SJSA1 (cell line): Measurements from ENCODE around the gene DHX32. TPM values are rescaled to one million over a fixed set of nuclear protein-coding genes. Genes with fewer than 3 reads are reported as not detected.

Experiments
- DNase-seq, 2 experiments: peaks; one replicate each; pipeline ENCODE4 v3.0.0-alpha.2; 2015 to 2020; ENCODE audit warnings: low spot score in 2 of 2, low read depth in 1 of 2
- H3K27ac ChIP-seq: fragments of 250-450 bp; sonication (Bioruptor Pico); 2 replicates; pipeline ENCODE4 v1.5.1; 2020; ENCODE audit warnings: mild to moderate bottlenecking, moderate library complexity
- H3K27me3 ChIP-seq: fragments of 250-450 bp; sonication (Bioruptor Pico); replicated peaks from 2 replicates; pipeline ENCODE4 v1.5.1; 2020; ENCODE audit warnings: mild to moderate bottlenecking, moderate library complexity
- H3K36me3 ChIP-seq: fragments of 250-450 bp; sonication (Bioruptor Pico); 2 replicates; pipeline ENCODE4 v1.5.1; 2020; ENCODE audit warnings: mild to moderate bottlenecking
- H3K4me1 ChIP-seq: fragments of 250-450 bp; sonication (Bioruptor Pico); replicated peaks from 2 replicates; pipeline ENCODE4 v1.6.1; 2021; ENCODE audit warnings: mild to moderate bottlenecking
- H3K4me3 ChIP-seq: fragments of 250-450 bp; sonication (Bioruptor Pico); 2 replicates; pipeline ENCODE4 v1.5.1; 2020; ENCODE audit warnings: mild to moderate bottlenecking
- H3K9me3 ChIP-seq: fragments of 250-450 bp; sonication (Bioruptor Pico); replicated peaks from 2 replicates; pipeline ENCODE4 v1.5.1; 2020; ENCODE audit warnings: mild to moderate bottlenecking
- total RNA-seq: library from RNA; depleted of rRNA; stranded (reverse); fragments of >200 nt; shearing (Covaris generic); gene quantifications from 2 replicates; pipeline ENCODE4 v1.2.3, GENCODE V29; 2014

DHX32 gene
- total RNA-seq, 1 experiment from 2014 or later: 31.0 TPM

GRCh38 chr10:125880719-125881118, 373 bp downstream of the DHX32 start:
- Histone ChIP-seq H3K4me3 (no peak overlapping the region), H3K36me3 (peaks cover 20% of the 10 kb centered on the region), H3K27me3 (no peaks in the 10 kb centered on the region), H3K27ac (no peak overlapping the region), H3K9me3 (peaks cover 5% of the 10 kb centered on the region; the same call in 1 of the 2 replicates), H3K4me1 (peaks cover 8% of the 10 kb centered on the region)
- no peak for DNase-seq

- Histone ChIP-seq H3K4me3 (no peak overlapping the region), H3K4me1 (peaks cover 8% of the 10 kb centered on the region), H3K9me3 (peaks cover 5% of the 10 kb centered on the region; the same call in 1 of the 2 replicates), H3K36me3 (peaks cover 25% of the 10 kb centered on the region), H3K27ac (no peak overlapping the region), H3K27me3 (no peaks in the 10 kb centered on the region)
- DNase-seq: peak; percentile 63 to 71
Measured at GRCh38 chr10:125878957-125879835, 1.9 kb downstream of the DHX32 start.

GRCh38 chr10:125871338-125871737, 9.8 kb downstream of the DHX32 start:
- Histone ChIP-seq H3K9me3 (peaks cover 5% of the 10 kb centered on the region; the same call in 1 of the 2 replicates), H3K36me3 (peaks cover 18% of the 10 kb centered on the region), H3K4me3 (no peak overlapping the region), H3K4me1 (no peaks in the 10 kb centered on the region), H3K27me3 (no peaks in the 10 kb centered on the region), H3K27ac (no peak overlapping the region)
- DNase-seq: no peak

- peak in 1 of 2 experiments; percentile 11 for DNase-seq
Measured at GRCh38 chr10:125868372-125868975, 12.6 kb downstream of the DHX32 start.

GRCh38 chr10:125866421-125867029, 14.6 kb downstream of the DHX32 start:
- Histone ChIP-seq H3K9me3 (no peaks in the 10 kb centered on the region), H3K4me3 (no peak overlapping the region), H3K27me3 (no peaks in the 10 kb centered on the region), H3K27ac (no peak overlapping the region), H3K36me3 (peaks cover 10% of the 10 kb centered on the region), H3K4me1 (no peaks in the 10 kb centered on the region)
- no peak for DNase-seq

More at GRCh38 chr10:125868372-125868975, 12.6 kb downstream of the DHX32 start:
- Histone ChIP-seq H3K36me3 (peaks cover 10% of the 10 kb centered on the region), H3K27ac (no peak overlapping the region), H3K4me1 (no peaks in the 10 kb centered on the region), H3K4me3 (no peak overlapping the region), H3K27me3 (no peaks in the 10 kb centered on the region), H3K9me3 (no peaks in the 10 kb centered on the region)

- H3K27ac ChIP-seq: no peak overlapping the region
- peaks cover 10% of the 10 kb centered on the region for H3K36me3 ChIP-seq
- DNase-seq: no peak
- H3K27me3 ChIP-seq: no peaks in the 10 kb centered on the region
- H3K4me3 ChIP-seq: no peak overlapping the region
- no peaks in the 10 kb centered on the region for H3K4me1 ChIP-seq
- no peaks in the 10 kb centered on the region for H3K9me3 ChIP-seq
Measured at GRCh38 chr10:125865120-125865519, 16.0 kb downstream of the DHX32 start.

GRCh38 chr10:125859128-125859817, 21.8 kb downstream of the DHX32 start:
- no peaks in the 10 kb centered on the region for H3K4me1 ChIP-seq
- H3K9me3 ChIP-seq: no peaks in the 10 kb centered on the region
- no peak overlapping the region for H3K4me3 ChIP-seq
- H3K27ac ChIP-seq: no peak overlapping the region
- peaks cover 3% of the 10 kb centered on the region; the same call in 1 of the 2 replicates for H3K36me3 ChIP-seq
- no peak for DNase-seq
- H3K27me3 ChIP-seq: no peaks in the 10 kb centered on the region

- Histone ChIP-seq H3K27ac (no peak overlapping the region), H3K4me1 (no peaks in the 10 kb centered on the region), H3K4me3 (no peak overlapping the region), H3K27me3 (no peaks in the 10 kb centered on the region), H3K9me3 (no peaks in the 10 kb centered on the region), H3K36me3 (peaks cover 15% of the 10 kb centered on the region)
- no peak for DNase-seq
Measured at GRCh38 chr10:125857185-125857760, 23.8 kb downstream of the DHX32 start.

- Histone ChIP-seq H3K4me1 (no peaks in the 10 kb centered on the region), H3K9me3 (no peaks in the 10 kb centered on the region), H3K36me3 (peaks cover 30% of the 10 kb centered on the region), H3K4me3 (no peak overlapping the region), H3K27me3 (no peaks in the 10 kb centered on the region), H3K27ac (no peak overlapping the region)
- no peak for DNase-seq
Measured at GRCh38 chr10:125852487-125852886, 28.6 kb downstream of the DHX32 start.

- no peaks in the 10 kb centered on the region for H3K4me1 ChIP-seq
- H3K27me3 ChIP-seq: no peaks in the 10 kb centered on the region
- no peak for DNase-seq
- no peak overlapping the region for H3K27ac ChIP-seq
- H3K9me3 ChIP-seq: no peaks in the 10 kb centered on the region
- peaks cover 30% of the 10 kb centered on the region for H3K36me3 ChIP-seq
- no peak overlapping the region for H3K4me3 ChIP-seq
Measured at GRCh38 chr10:125850766-125851731, 30.0 kb downstream of the DHX32 start.

GRCh38 chr10:125849448-125849847, 31.6 kb downstream of the DHX32 start:
- Histone ChIP-seq H3K9me3 (no peaks in the 10 kb centered on the region), H3K36me3 (peaks cover 32% of the 10 kb centered on the region), H3K27ac (no peak overlapping the region), H3K27me3 (no peaks in the 10 kb centered on the region), H3K4me3 (no peak overlapping the region), H3K4me1 (no peaks in the 10 kb centered on the region)
- DNase-seq: no peak

GRCh38 chr10:125848857-125849256, 32.2 kb downstream of the DHX32 start:
- no peak for DNase-seq
- Histone ChIP-seq H3K36me3 (peaks cover 31% of the 10 kb centered on the region), H3K4me3 (no peak overlapping the region), H3K27me3 (no peaks in the 10 kb centered on the region), H3K27ac (no peak overlapping the region), H3K9me3 (no peaks in the 10 kb centered on the region), H3K4me1 (no peaks in the 10 kb centered on the region)
